Fibroblast of gingiva (primary cell): Measurements from ENCODE around the gene ELOVL6.
A peak's percentile ranks its signal among the peaks of the same experiment; 100 is the strongest.
"Not testable (repeated sequence)": the region's sequence is repeated elsewhere in the genome, so short reads cannot be mapped to it uniquely, and the experiment has no call there.

ENCODE experiments used
- DNase-seq: peaks from one replicate; pipeline ENCODE4 v3.0.0-alpha.2; 2011; ENCODE audit warnings: low read depth

The ELOVL6 gene

GRCh38 chr4:110124711-110125110, 73.7 kb downstream of the ELOVL6 start:
- no peak for DNase-seq

DNA sequence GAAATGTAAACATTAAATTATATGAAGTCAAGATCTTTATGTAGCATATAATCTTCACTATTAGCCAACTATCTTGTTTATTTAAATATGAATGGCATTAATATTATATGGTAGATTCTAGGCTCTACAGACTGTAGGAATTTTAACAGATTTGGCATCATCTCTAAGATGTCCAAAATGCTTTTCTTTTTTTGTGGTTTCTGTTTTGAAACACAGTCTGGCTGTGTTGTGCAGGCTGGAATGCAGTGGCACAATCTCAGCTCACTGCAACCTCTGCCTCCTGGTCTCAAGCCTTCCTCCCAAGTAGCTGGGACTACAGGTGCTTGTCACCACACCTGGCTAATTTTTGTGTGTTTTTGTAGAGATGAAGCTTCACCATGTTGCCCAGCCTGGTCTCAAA, 76.2 kb downstream of the ELOVL6 start:
- DNase-seq, result peak; percentile 61

GRCh38 chr4:110120506-110120905, 77.9 kb downstream of the ELOVL6 start:
- no peak for DNase-seq

DNA sequence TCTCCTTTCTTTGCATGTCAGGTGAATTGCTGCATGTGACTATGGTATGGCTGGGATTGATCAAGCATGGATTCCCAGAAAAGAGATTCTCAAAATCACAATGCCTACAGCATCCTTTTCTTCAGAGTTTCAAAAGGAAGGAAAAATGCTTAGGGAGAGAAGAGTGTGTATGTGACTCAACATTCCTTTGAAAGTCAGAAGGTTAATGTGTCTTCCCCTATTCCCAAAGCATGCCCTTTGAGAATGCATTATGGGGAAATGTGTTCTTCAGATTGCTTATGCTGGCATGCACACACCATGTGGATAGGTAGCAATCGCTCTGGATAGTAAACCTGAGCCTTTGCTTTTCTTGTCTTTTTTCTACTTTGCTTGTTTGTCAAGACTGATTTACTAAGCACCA, 78.5 kb downstream of the ELOVL6 start:
- DNase-seq, result peak; percentile 84

- no peak for DNase-seq
Measured at GRCh38 chr4:110119337-110119736, 79.1 kb downstream of the ELOVL6 start.

DNA sequence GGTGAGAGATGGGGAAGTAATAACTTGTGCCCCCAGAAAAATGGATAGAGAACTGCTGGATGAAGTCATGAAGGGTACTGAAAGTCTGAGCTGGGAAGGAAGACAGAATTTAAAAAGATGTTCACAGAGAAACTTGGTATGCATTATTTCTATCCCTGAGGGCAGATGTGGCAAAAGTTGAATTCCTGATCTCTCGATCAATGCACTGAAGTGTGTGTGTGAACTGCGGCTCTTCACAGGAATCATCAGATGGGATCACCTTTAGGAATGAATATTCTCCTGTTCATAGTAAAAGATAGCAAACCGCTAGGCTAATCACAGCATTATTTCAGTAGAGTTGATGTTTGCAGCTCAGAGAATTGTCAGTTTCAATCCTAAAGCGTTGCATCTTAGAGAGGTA, 86.4 kb downstream of the ELOVL6 start:
- DNase-seq, result no peak

- peak; percentile 80 for DNase-seq
Measured at GRCh38 chr4:110109455-110109854, 89.0 kb downstream of the ELOVL6 start.

DNA sequence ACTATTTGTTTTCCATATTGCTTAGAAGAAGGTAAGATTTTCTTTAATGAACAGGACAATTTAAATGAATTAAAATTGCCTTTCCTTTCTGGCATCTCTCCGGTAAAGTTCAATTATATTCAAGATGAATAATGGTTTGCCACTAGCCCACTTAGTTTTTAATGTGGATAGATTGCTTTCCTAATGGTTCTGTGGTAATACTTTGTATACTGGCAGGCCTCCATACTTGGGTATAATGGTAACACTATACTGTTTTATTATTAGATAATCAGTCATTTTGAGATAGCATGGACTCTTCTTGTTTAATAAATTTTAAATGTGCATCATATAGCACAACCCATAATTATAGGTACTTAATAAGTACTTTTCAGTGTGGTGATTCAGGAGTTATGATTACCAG, 89.5 kb downstream of the ELOVL6 start:
- no peak for DNase-seq

DNA sequence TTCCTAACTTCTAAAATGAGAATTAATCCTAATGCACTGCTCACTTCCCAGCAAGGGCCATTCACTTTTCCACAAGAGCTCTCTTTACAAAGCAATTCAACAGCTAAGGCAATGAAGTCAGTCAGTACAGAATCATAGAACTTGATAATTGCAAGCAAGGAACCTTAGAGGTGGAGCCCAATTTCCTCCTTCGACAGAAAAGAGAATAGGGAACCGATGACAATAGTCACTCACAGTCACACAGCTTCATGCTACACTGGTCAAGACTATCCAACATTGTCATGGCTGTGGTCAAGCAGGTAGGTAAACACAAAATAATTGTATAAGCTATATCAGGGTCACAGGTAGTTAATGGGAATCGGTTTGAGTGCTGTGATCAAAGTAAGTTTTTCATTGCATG, 90.0 kb downstream of the ELOVL6 start:
- DNase-seq, result no peak

GRCh38 chr4:110107866-110108265, 90.5 kb downstream of the ELOVL6 start:
- DNase-seq, result no peak

- DNase-seq, result peak; percentile 76
Measured at GRCh38 chr4:110106931-110107296, 91.5 kb downstream of the ELOVL6 start.

DNA sequence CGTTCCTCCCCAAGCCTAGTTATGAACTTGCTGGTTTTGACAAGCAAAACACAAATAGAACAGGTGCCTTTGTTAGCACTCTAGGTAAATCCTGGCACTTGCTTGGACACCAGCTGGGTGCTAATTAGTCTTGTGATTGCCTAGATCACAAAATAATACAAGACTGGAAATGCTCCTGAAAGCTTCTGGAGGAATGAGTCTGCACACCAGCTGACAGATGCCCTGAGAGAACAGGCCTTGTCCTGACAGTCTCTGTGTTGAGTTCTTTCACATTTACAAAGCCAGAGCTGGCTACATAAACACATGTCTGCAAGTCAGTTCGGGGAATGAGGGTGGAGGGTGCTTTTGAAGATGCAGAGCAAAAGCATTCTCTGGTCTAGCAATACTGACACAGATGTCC, 93.8 kb downstream of the ELOVL6 start:
- DNase-seq, result no peak

DNA sequence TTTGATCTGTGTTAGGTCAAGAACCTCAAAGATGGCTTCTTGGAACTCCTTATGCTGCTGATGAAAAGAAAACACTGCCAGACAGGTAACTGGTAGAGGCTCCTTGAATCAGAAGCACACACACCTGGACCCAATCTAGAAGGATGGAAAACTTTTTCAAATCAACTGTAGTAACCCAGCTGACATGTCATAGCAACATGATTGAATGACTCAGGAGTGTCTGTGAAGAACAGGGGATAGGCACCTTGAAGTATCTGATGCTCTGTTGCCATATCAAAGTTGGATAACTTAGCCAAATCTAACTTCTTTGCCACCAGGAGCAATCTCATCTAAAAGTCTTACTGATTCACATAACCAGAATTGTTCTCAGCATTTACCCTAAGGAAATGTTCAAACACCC, 98.8 kb downstream of the ELOVL6 start:
- no peak for DNase-seq

DNA sequence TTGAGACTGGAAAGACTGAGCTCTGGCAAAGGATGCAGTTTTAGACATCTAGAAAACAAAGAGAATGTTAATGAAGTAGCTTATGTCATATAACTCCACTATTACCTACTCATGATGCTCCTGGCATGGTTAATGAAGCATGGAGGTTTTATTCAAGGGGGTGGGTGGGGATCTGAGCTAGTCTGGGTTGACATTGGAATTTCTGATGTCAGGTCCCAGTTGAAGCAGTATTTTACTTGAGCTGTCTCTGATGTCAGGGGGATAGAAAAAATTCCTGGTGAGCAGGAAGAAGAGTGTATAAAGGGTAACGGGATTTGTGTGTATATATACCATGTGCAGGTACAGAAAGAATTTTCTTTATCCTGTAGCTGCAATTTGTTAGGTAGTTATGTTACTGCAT, 102.0 kb downstream of the ELOVL6 start:
- no peak for DNase-seq

DNA sequence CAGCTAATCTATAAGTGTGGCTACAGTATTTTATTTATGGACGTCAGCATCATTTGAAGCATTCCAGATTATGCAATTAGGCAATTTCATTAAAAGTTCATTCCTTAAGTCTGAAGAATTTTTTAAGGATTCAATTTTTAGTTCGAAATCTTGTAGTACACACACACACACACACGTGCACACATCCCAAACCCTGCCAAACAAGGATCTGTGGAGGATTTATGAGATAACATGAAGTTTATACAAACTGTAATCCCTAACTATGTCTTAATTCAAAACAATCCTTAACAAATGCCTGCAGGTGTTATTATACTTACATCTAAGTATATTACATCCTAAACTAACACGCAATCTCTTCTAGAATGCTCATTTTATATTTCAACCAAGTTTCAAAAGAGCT, 105.8 kb downstream of the ELOVL6 start:
- no peak for DNase-seq

DNA sequence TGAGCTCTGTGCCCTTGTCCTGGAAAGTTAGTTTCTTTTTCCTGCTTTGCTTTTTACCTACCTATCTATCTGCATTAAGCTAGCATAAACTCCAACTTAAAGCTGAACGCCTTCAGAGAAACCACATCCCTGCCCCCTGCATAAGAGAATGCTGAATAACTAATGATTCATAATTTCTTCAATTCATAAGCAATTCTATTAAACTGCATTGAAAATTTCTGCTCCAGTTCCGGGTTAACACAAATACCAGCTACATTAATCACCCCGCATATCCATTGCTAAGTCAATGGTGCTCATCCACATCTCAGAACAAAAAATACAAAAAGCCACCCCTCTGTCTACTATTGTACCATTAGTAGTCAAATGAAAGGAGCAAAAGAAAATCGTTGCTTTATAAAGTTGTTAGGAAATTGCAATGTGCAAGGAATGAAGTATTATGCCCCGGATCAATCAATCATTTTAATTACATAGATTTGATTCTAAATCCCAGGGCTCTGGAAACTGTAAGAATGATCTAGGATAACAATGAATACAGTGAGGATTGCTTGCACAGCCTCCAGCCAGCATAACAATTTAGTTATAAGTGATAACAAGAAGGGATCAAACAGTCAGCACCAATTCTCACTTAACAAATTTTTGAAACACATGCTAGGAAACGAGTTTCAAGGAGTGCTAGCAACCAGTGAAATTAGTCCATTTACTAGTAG, 106.8 kb downstream of the ELOVL6 start:
- peak; percentile 69 for DNase-seq

DNA sequence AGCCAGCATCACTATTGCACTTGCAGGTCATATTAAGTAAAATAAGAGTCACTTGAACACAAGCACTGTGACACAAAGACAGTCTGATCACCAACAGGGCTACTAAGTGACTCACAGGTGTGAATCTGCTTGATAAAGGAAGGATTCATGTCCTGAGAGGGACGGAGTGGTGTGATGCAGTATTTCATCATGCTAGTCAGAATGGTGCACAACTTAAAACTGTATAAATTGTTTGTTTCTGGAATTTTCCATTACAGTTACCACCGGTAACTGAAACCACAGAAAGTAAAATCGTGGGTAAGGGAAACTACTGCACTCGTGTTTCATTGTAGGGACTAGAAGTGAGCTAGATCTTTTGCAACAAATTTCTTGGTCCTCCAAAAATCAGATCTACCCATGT, 109.7 kb downstream of the ELOVL6 start:
- peak; percentile 71 for DNase-seq

- peak; percentile 65 for DNase-seq
Measured at GRCh38 chr4:110087070-110087708, 111.2 kb downstream of the ELOVL6 start.

DNA sequence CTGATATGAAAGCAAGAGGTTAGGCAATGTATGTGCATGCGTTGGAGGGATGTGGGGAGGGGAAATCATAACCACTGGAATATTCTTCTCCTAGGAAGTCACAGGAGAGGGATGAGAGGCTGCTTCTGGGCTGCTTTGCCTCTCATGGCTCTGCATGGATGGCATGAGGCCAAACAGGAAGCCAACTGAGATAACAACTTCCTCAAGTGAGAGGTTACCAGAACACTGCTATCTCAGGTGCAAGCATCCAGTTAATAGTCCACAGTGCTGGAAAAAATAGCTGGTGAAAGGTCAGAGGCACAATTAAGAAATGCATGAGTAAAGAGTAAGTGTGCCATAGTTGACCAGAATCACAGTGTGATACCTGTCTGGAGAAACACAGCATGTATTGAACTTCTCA, 113.3 kb downstream of the ELOVL6 start:
- DNase-seq, result no peak

GRCh38 chr4:110084154-110084553, 114.3 kb downstream of the ELOVL6 start:
- DNase-seq, result no peak

DNA sequence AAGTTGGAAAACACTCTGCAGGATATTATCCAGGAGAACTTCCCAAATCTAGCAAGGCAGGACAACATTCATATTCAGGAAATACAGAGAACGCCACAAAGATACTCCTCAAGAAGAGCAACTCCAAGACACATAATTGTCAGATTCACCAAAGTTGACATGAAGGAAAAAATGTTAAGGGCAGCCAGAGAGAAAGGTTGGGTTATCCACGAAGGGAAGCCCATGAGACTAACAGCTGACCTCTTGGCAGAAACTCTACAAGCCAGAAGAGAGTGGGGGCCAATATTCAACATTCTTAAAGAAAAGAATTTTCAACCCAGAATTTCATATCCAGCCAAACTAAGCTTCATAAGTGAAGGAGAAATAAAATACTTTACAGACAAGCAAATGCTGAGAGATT, 120.3 kb downstream of the ELOVL6 start:
- not testable (repeated sequence) for DNase-seq

GRCh38 chr4:110076828-110077227, 121.6 kb downstream of the ELOVL6 start:
- DNase-seq, result not testable (repeated sequence)

DNA sequence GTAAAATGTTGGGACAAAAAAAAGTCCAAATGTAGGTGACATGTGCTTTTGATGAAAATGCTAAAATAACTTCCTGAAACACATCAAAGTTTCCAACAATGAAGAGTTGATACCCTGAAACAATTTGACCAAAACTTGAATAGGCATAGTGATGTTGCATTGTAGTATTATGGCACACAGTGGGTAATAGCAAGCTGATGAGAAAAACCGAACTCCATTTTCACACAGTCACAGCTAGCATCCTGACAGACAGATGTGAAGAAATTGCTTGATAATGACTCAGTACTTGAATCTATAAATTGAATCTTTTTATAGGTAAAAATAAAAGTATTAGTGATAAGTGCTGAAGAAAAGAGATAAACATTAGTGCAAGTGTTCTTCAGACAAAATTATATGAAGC, 122.5 kb downstream of the ELOVL6 start:
- DNase-seq, result no peak

- DNase-seq, result no peak
Measured at GRCh38 chr4:110075083-110075738, 123.2 kb downstream of the ELOVL6 start.
